Brain microvascular endothelial cell (primary cell): ENCODE results near the gene NBAS.

Experiments used
- DNase-seq: peaks from one replicate; pipeline ENCODE4 v3.0.0-alpha.2; 2020
- H3K27ac ChIP-seq: fragments of 250-450 bp; sonication (Bioruptor Pico); 2 replicates; pipeline ENCODE4 v1.5.1; 2020; ENCODE audit warnings: mild to moderate bottlenecking, moderate library complexity
- H3K27me3 ChIP-seq: fragments of 250-450 bp; sonication (Bioruptor Pico); replicated peaks from 2 replicates; pipeline ENCODE4 v1.5.1; 2020; ENCODE audit warnings: mild to moderate bottlenecking
- H3K36me3 ChIP-seq: fragments of 250-450 bp; sonication (Bioruptor Pico); replicated peaks from 2 replicates; pipeline ENCODE4 v1.5.1; 2020; ENCODE audit warnings: mild to moderate bottlenecking
- H3K4me3 ChIP-seq: 2 replicates; pipeline ENCODE4 v1.5.1; 2011; ENCODE audit warnings: low read depth, mild to moderate bottlenecking, control low read depth, low read length, moderate library complexity
- CTCF ChIP-seq: IDR thresholded peaks from 2 replicates; pipeline ENCODE4 v1.5.1; 2011; ENCODE audit warnings: low read depth, mild to moderate bottlenecking, moderate library complexity, low read length, control low read depth, inconsistent platforms; ENCODE audit errors: missing control alignments
- in situ Hi-C: cut with HindIII; loops from 2 replicates; pipeline ENCODE4 v1.10.0; 2017; ENCODE audit warnings: low sequenced_read_pairs, low pct_ligation_motif_present

The NBAS gene

DNA sequence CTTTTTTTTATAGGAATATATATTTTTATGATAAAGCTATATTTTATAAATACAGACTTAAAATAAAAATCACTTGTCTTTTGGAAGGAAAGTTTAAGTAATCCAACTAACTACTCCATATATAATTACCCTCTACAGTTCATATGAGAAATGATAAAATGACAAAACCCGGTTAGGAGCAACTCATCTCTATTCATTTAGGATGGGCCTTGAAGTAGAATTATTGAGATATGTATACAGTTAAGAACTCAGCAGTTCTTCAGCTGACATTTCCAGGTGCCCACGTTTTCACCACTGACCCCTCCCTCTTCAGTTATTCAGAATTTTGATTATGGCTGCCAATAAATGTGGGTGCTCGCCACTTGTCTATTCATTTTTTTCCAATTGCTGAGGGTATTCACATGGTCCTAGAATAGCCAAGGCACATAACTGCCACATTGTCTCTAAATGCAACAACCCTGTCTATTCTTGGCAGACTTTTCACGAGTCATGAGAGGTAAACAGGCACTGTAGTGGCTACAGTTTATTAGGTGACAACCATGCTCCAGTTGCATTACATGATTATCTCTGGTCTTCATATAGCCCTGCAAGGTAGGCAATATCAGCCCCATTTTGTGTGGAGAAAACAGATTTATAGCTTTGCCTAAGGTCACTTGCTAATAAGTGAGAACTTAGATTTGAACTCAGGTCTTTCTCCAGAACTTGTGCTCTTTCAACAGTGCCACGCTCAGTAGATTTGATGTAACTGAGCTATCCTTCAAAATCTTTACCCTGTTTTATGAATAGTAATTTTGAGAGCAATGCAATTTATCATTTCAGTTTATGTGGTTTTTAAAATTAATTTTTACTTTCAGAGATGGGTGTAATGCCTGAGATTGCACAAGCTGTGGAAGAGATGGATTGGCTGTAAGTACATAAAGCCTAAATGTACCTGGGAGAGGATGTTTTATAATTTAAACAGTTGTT is 33.4 kb upstream of the NBAS start:
- DNase-seq, result no peak
- in situ Hi-C loops, result no loop called here
- no peaks in the 10 kb centered on the region for H3K27me3 ChIP-seq
- TF ChIP-seq CTCF, result no peak
- no peak overlapping the region for H3K4me3 ChIP-seq
- H3K36me3 ChIP-seq, result peaks cover 21% of the 10 kb centered on the region
- no peak overlapping the region for H3K27ac ChIP-seq

GRCh38 chr2:15593327-15593705 is 32.2 kb upstream of the NBAS start:
- no peak for DNase-seq
- in situ Hi-C loops, result no loop called here
- no peaks in the 10 kb centered on the region for H3K27me3 ChIP-seq
- H3K4me3 ChIP-seq, result no peak overlapping the region
- TF ChIP-seq CTCF, result no peak
- peaks cover 14% of the 10 kb centered on the region for H3K36me3 ChIP-seq
- no peak overlapping the region for H3K27ac ChIP-seq

DNA sequence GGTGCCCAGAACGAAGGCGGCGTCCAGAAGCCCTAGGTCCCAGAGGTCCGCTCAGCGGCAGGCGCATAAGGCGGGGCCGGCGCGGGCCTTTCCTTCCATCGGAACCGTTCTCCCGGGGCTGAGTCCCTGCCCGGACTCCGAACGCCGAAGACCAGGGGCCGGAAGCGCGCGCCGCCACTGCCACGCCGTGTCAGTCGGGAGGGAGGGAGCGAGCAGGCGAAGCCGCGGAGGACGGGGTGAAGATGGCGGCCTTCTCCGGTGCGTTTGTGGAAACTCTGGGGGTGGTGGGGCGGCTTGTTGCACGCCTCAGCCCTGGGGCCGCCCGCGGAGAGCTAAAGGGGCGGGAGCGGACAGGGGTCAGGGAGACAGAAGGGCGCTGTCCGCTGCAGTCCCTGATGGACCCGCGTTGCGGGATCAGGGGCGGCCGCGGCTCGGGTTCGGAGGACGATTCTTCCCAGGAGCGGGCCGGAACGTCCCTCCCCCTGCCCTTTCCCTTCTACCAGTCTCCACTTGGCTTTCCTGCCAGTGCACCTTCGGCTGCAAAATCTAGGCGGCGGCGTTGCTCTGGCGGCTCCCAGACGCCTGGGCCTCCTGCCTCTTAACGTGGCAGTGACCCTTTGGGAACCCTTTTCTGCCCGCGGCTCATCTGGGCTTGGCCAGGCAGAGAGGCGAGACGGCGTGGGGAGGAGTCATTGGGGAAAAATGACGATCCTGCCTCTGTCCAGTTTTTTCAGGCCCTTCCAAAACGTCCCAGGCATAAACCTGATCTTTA is 30.7 kb upstream of the NBAS start, which contains the start of gene DDX1:
TSS of gene DDX1 (plus strand) at position 177 of the 772 bp plus-strand sequence. CDS start at position 243, 66 bp downstream.
- Histone ChIP-seq H3K4me3 (peak within 1 kb of the TSS; percentile 95), H3K27ac (peak within 1 kb of the TSS; percentile 94), H3K36me3 (peaks cover 11% of the 10 kb centered on the region), H3K27me3 (no peaks in the 10 kb centered on the region)
- in situ Hi-C loops, result no loop called here
- peak; percentile 67 for DNase-seq
- no peak for TF ChIP-seq CTCF

- Histone ChIP-seq H3K27me3 (no peaks in the 10 kb centered on the region), H3K27ac (peak overlapping the region; percentile 94), H3K4me3 (peak overlapping the region; percentile 95), H3K36me3 (peaks cover 10% of the 10 kb centered on the region)
- TF ChIP-seq CTCF, result no peak
- in situ Hi-C loops, result no loop called here
- DNase-seq, result no peak
These were observed 30.2 kb upstream of the NBAS start for GRCh38 chr2:15591373-15591691.

DNA sequence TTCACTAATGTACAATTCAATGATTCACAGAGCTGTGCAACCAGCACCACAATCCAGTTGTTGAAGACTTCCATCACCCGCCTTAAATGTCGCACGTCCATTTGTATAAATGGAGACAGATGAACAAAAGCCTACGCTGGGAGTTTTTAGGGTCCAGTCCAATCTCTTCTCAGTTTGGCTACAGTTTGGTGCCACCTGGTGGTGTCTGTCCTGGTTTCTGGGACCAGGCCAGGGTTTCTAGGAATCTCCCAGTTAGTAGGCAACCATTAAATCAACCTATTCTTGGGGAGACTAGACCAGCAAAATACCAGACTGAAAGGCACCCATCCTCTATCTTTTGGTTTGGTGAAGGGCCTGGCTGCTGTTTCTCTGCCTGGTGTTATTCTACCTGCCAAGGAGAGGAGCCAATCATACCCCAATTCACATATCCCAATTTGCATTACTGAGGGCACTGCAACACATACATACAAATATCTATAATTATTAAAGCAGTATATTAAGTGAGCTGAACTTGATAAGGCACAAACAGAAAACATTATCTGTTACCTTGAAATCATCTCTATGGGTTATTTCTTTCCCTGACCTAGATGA is 27.3 kb upstream of the NBAS start:
- Histone ChIP-seq H3K27me3 (no peaks in the 10 kb centered on the region), H3K4me3 (no peak overlapping the region), H3K36me3 (no peaks in the 10 kb centered on the region), H3K27ac (no peak overlapping the region)
- DNase-seq, result peak; percentile 68
- peak; percentile 86 for TF ChIP-seq CTCF
- in situ Hi-C loops, result no loop called here
